Measurements from ENCODE around the gene EMC7.

- no peak for TF ChIP-seq CTCF (IDR thresholded peaks at IDR 0.05)
- TF ChIP-seq POLR2A (IDR thresholded peaks at IDR 0.05) = no peak
Observed at GRCh38 chr15:34128898-34129297, 27.2 kb upstream of the EMC7 start.
